ENCODE data around the gene TIMP2. TPM values are rescaled to one million over a fixed set of nuclear protein-coding genes. Genes with fewer than 3 reads are reported as not detected.

Gene TIMP2
- total and polyA plus RNA-seq, 4 donors, result 8.9 to 37.6 (median 10.1) TPM

GRCh38 chr17:78812855-78813254 is 112.3 kb downstream of the TIMP2 start:
- Histone ChIP-seq H3K9me3 (ENCODE audit: control insufficient read depth in 4 of 4, low read length in 3 of 4) (no peaks in the 10 kb centered on the region), H3K27me3 (ENCODE audit: control insufficient read depth in 4 of 4, insufficient read depth in 4 of 4, low read length in 3 of 4) (no peaks in the 10 kb centered on the region), H3K27ac (ENCODE audit: low read depth in 1 of 2, low read length in 2 of 2) (no peak overlapping the region), H3K36me3 (ENCODE audit: control insufficient read depth in 4 of 4, insufficient read depth in 3 of 4, low read depth in 1 of 4, low read length in 3 of 4) (peaks cover 28 to 80% (median 56%) of the 10 kb centered on the region in 4 donors), H3K4me1 (ENCODE audit: control insufficient read depth in 4 of 4, insufficient read depth in 4 of 4, low read length in 3 of 4) (no peaks in the 10 kb centered on the region), H3K9ac (ENCODE audit: low read depth in 1 of 2, low read length in 2 of 2) (no peak overlapping the region), H3K4me3 (ENCODE audit: low read depth in 1 of 3, low read length in 3 of 3) (no peak overlapping the region)
- whole genome bisulfite sequencing, result 82% methylated on average over 8 of the region's 8 CpGs
- TF ChIP-seq JUND (IDR thresholded peaks at IDR 0.05) (no peak), REST (IDR thresholded peaks at IDR 0.05) (peak; percentile 48), RXRA (IDR thresholded peaks at IDR 0.05) (peak in 1 of 2 donors; percentile 11)
- no peak for DNase-seq (ENCODE audit: low spot score)

- Histone ChIP-seq H3K27me3 (ENCODE audit: control insufficient read depth in 4 of 4, insufficient read depth in 4 of 4, low read length in 3 of 4) (no peaks in the 10 kb centered on the region), H3K4me3 (ENCODE audit: low read depth in 1 of 3, low read length in 3 of 3) (no peak overlapping the region), H3K36me3 (ENCODE audit: control insufficient read depth in 4 of 4, insufficient read depth in 3 of 4, low read depth in 1 of 4, low read length in 3 of 4) (peaks cover 36 to 86% (median 45%) of the 10 kb centered on the region in 4 donors), H3K27ac (ENCODE audit: low read depth in 1 of 2, low read length in 2 of 2) (no peak overlapping the region), H3K9me3 (ENCODE audit: control insufficient read depth in 4 of 4, low read length in 3 of 4) (no peaks in the 10 kb centered on the region), H3K4me1 (ENCODE audit: control insufficient read depth in 4 of 4, insufficient read depth in 4 of 4, low read length in 3 of 4) (no peaks in the 10 kb centered on the region), H3K9ac (ENCODE audit: low read depth in 1 of 2, low read length in 2 of 2) (no peak overlapping the region)
- TF ChIP-seq HNF4G (IDR thresholded peaks at IDR 0.05) (no peak), ZBTB33 (IDR thresholded peaks at IDR 0.05) (no peak), REST (IDR thresholded peaks at IDR 0.05) (no peak), RXRA (IDR thresholded peaks at IDR 0.05) (no peak), JUND (IDR thresholded peaks at IDR 0.05) (no peak), EGR1 (IDR thresholded peaks at IDR 0.05; ENCODE audit: low read depth in 2 of 2) (no peak), HNF4A (conservative IDR thresholded peaks at IDR 0.05) (no peak), CTCF (IDR thresholded peaks at IDR 0.05; ENCODE audit: low read depth, low read length, missing input control) (no peak), ATF3 (IDR thresholded peaks at IDR 0.05) (no peak)
- no peak for DNase-seq (ENCODE audit: low spot score)
- 95% methylated on average over 4 of the region's 4 CpGs for WGBS
Observed at GRCh38 chr17:78808163-78808562, 117.0 kb downstream of the TIMP2 start.
